GM12864 (cell line): ENCODE results near the gene CHD3.

Source experiments
- DNase-seq: peaks from one replicate; pipeline ENCODE4 v3.0.0-alpha.2; 2011; ENCODE audit warnings: low read depth
- H3K4me3 ChIP-seq: 2 replicates; pipeline ENCODE4 v1.5.1; 2011; ENCODE audit warnings: mild to moderate bottlenecking, low read depth, low read length, control low read depth
- TF ChIP-seq, protein P1 (sequence below): IDR thresholded peaks from 2 replicates; pipeline ENCODE4 v1.5.1; 2011; ENCODE audit warnings: low read depth, mild to moderate bottlenecking, moderate library complexity, low read length, control low read depth, inconsistent platforms; ENCODE audit errors: missing control alignments

Gene CHD3

GRCh38 chr17:7903154-7904103, 14.8 kb downstream of the CHD3 start:
- no peak overlapping the region for H3K4me3 ChIP-seq
- TF ChIP-seq, protein P1, sequence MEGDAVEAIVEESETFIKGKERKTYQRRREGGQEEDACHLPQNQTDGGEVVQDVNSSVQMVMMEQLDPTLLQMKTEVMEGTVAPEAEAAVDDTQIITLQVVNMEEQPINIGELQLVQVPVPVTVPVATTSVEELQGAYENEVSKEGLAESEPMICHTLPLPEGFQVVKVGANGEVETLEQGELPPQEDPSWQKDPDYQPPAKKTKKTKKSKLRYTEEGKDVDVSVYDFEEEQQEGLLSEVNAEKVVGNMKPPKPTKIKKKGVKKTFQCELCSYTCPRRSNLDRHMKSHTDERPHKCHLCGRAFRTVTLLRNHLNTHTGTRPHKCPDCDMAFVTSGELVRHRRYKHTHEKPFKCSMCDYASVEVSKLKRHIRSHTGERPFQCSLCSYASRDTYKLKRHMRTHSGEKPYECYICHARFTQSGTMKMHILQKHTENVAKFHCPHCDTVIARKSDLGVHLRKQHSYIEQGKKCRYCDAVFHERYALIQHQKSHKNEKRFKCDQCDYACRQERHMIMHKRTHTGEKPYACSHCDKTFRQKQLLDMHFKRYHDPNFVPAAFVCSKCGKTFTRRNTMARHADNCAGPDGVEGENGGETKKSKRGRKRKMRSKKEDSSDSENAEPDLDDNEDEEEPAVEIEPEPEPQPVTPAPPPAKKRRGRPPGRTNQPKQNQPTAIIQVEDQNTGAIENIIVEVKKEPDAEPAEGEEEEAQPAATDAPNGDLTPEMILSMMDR: no peak
- no peak for DNase-seq

- TF ChIP-seq, protein P1: no peak
- DNase-seq: no peak
- no peak overlapping the region for H3K4me3 ChIP-seq
Measured at GRCh38 chr17:7909089-7909488, 20.5 kb downstream of the CHD3 start.

DNA sequence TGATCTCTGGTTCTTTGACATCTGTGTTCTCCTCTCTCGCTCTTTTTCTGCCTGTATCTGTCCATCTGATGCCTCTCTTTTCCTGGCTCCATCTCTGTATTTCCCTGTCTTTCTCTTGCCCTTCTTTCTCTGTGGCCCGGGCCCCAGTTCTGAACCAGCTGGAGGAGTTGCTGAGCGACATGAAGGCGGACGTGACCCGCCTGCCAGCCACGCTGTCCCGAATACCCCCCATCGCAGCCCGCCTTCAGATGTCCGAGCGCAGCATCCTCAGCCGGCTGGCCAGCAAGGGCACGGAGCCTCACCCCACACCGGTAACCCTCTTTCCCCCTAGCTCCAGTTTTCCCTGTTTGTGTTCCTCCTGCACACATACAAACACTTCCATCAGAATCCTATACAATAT, 21.7 kb downstream of the CHD3 start:
- no peak overlapping the region for H3K4me3 ChIP-seq
- TF ChIP-seq, protein P1: no peak
- DNase-seq: no peak

DNA sequence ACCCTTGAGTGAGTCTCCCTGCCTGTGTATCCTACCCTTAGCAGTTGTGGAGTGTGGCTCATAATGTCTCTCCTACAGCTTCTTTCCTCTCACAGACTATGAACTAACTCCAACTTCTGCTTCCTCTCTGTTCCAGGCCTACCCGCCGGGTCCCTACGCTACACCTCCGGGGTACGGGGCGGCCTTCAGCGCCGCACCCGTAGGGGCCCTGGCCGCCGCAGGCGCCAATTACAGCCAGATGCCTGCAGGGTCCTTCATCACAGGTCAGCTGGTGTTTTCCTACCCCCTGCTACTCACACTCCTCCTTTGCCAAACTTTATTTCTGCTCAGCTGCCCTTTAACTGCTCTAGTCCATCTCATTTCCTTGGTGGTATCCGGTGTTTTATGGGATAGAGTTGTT, 22.1 kb downstream of the CHD3 start:
- DNase-seq: no peak
- TF ChIP-seq, protein P1: no peak
- H3K4me3 ChIP-seq: no peak overlapping the region

DNA sequence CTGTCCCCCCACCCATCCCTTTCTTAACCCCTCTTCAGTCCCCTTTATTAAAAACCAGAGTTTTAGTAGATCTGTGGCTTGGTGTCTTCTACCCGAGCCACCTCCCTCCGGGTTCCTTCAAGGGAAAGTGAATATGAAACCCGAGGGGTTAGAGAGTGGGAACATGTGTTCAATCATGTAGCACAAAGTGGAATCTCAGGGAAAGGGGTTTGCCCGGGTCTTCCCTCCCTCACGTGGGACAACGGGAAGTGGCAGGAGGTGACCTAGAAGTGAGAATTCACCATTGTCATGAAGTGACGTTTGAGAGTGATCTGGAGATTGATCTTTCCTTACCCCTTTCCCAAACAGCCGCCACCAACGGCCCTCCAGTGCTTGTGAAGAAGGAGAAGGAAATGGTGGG, 22.5 kb downstream of the CHD3 start:
- TF ChIP-seq, protein P1: no peak
- no peak for DNase-seq
- no peak overlapping the region for H3K4me3 ChIP-seq

GRCh38 chr17:7912927-7913524, 24.4 kb downstream of the CHD3 start:
- no peak overlapping the region for H3K4me3 ChIP-seq
- peak; percentile 70 for DNase-seq
- TF ChIP-seq, protein P1: peak; percentile 82
